Caco-2 (cell line): ENCODE results near the gene RBPJL. TPM values are rescaled to one million over a fixed set of nuclear protein-coding genes. Genes with fewer than 3 reads are reported as not detected.

Source experiments
- BruUV-seq: library from RNA; stranded (reverse); fragments of 400-500 nt; replicated peaks from 2 replicates; lab custom pipeline; 2021; lab: Mats Ljungman, UMichigan
- CTCF ChIA-PET: fragments of 300-600 bp; sonication (Branson Sonifier 250); formaldehyde crosslinking; loops from one replicate; lab custom pipeline; 2022; ENCODE audit warnings: antibody characterized with exemption; lab: Charles Lee
- POLR2A ChIA-PET: fragments of 300-600 bp; sonication (Branson Sonifier 250); formaldehyde crosslinking; loops from one replicate; lab custom pipeline; 2022; ENCODE audit warnings: antibody characterized with exemption; lab: Charles Lee
- DNase-seq, 2 experiments: peaks; one replicate each; pipeline versions ENCODE4 v3.0.0 to v3.0.0-alpha.2; 2020 to 2022
- H3K27me3 ChIP-seq: replicated peaks from 2 replicates; pipeline ENCODE4 v1.6.0; 2011; ENCODE audit warnings: low read length; ENCODE audit not compliant: control insufficient read depth, insufficient read depth
- H3K36me3 ChIP-seq: 2 replicates; pipeline ENCODE4 v1.5.1; 2011; ENCODE audit warnings: low read length; ENCODE audit not compliant: control insufficient read depth, insufficient read depth
- H3K4me1 ChIP-seq: fragments of 250-450 bp; sonication (Bioruptor Pico); 2 replicates; pipeline ENCODE4 v1.5.1; 2020; ENCODE audit warnings: mild to moderate bottlenecking
- H3K4me3 ChIP-seq: 2 replicates; pipeline ENCODE4 v1.5.1; 2011; ENCODE audit warnings: low read depth, mild to moderate bottlenecking, control low read depth, low read length
- H3K9me3 ChIP-seq: fragments of 250-450 bp; sonication (Bioruptor Pico); 2 replicates; pipeline ENCODE4 v1.5.1; 2020; ENCODE audit warnings: mild to moderate bottlenecking, moderate library complexity
- H3K27ac Mint-ChIP-seq: one replicate; pipeline ENCODE4 v1.8.0; 2022; ENCODE audit warnings: mixed read lengths; ENCODE audit not compliant: unreplicated experiment
- H3K27me3 Mint-ChIP-seq: one replicate; pipeline ENCODE4 v1.8.0; 2022; ENCODE audit warnings: mixed read lengths; ENCODE audit not compliant: insufficient read depth, unreplicated experiment
- H3K36me3 Mint-ChIP-seq: one replicate; pipeline ENCODE4 v1.8.0; 2022; ENCODE audit warnings: mild to moderate bottlenecking, mixed read lengths; ENCODE audit not compliant: insufficient read depth, unreplicated experiment
- H3K4me1 Mint-ChIP-seq: one replicate; pipeline ENCODE4 v1.8.0; 2022; ENCODE audit warnings: low read depth, mixed read lengths; ENCODE audit not compliant: unreplicated experiment
- H3K4me3 Mint-ChIP-seq: one replicate; pipeline ENCODE4 v1.8.0; 2022; ENCODE audit warnings: mild to moderate bottlenecking, moderate library complexity, mixed read lengths; ENCODE audit not compliant: unreplicated experiment
- H3K9me3 Mint-ChIP-seq: one replicate; pipeline ENCODE4 v1.8.0; 2022; ENCODE audit warnings: mixed read lengths; ENCODE audit not compliant: unreplicated experiment
- intact Hi-C: fragments of 100-400 bp; cut with micrococcal nuclease; formaldehyde crosslinking; loops from one replicate; pipeline ENCODE4 v1.10.0; 2022; ENCODE audit not compliant: unreplicated experiment
- total RNA-seq: library from RNA; stranded (reverse); gene quantifications from 2 replicates; pipeline ENCODE4 v1.2.3, GENCODE V29; 2022
- TF ChIP-seq, protein P1 (sequence below), 2 experiments: fragments of 200-600 bp in 1 of 2; IDR thresholded peaks; 1 replicate in 1 of 2; 2 replicates in 1 of 2; pipeline versions ENCODE4 v1.5.1 to v1.8.0; 2011 to 2022; ENCODE audit warnings: antibody characterized with exemption in 1 of 2, control low read depth in 1 of 2, inconsistent platforms in 1 of 2, low read depth in 1 of 2, low read length in 1 of 2, mild to moderate bottlenecking in 1 of 2, moderate library complexity in 1 of 2; ENCODE audit not compliant: insufficient read depth in 1 of 2, severe bottlenecking in 1 of 2, unreplicated experiment in 1 of 2

Gene RBPJL
- total RNA-seq, 1 experiment from 2014 or later: not detected

DNA sequence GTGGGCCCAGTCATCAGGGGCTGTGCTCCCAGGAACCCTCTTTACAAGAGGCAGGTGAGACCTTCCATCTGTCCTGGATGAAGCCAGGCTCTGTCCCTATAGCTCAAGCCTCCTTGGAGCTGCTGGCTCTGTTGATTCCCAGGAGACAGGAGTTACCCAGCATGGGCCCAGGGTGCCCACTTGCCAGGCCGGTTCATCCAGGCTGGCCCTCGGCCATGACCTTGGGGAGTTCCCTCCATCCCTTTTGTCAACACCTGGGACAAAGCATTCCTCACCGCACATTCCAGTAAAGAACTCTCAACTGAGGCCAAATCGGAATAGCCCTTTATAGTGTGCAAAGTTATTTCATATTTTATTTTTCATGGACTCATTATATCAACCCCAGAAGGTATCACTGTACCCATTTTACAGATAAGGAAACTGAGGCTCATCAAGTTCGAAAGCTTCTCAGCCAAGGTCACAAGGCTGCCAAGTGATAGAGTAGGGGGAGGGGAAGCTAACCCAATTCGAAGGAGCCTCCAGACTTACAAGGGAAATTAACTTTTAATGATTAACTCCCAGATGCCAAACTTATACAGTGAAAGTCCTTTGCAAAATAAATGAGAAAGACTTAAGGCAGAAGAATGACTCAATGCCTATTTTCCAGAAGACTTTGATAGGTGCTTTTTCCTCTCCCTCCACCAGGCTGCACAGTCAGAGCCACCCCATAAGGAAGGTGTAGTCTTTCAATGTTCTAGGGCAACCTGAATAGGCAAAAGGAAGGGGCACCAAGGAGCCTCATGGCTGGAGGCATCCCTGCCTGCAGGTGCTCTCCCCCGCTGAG, 23.1 kb downstream of the RBPJL start:
- ChIA-PET CTCF (interaction anchor here (0.7 to 1.0 kb wide), 2 partner anchors 107 to 442 kb away, joined by 3 read pairs; no protein-coding TSS in a partner anchor), POLR2A (no interaction called here)
- Mint-ChIP-seq H3K4me3 (no peak overlapping the region), H3K4me1 (peaks cover 12% of the 10 kb centered on the region), H3K36me3 (peaks cover 99% of the 10 kb centered on the region), H3K27ac (no peak overlapping the region), H3K27me3 (no peaks in the 10 kb centered on the region), H3K9me3 (no peaks in the 10 kb centered on the region)
- Histone ChIP-seq H3K4me3 (no peak overlapping the region), H3K4me1 (peaks cover 17% of the 10 kb centered on the region), H3K36me3 (peaks cover 32% of the 10 kb centered on the region), H3K27me3 (no peaks in the 10 kb centered on the region), H3K9me3 (no peaks in the 10 kb centered on the region)
- DNase-seq: no peak
- TF ChIP-seq, protein P1, sequence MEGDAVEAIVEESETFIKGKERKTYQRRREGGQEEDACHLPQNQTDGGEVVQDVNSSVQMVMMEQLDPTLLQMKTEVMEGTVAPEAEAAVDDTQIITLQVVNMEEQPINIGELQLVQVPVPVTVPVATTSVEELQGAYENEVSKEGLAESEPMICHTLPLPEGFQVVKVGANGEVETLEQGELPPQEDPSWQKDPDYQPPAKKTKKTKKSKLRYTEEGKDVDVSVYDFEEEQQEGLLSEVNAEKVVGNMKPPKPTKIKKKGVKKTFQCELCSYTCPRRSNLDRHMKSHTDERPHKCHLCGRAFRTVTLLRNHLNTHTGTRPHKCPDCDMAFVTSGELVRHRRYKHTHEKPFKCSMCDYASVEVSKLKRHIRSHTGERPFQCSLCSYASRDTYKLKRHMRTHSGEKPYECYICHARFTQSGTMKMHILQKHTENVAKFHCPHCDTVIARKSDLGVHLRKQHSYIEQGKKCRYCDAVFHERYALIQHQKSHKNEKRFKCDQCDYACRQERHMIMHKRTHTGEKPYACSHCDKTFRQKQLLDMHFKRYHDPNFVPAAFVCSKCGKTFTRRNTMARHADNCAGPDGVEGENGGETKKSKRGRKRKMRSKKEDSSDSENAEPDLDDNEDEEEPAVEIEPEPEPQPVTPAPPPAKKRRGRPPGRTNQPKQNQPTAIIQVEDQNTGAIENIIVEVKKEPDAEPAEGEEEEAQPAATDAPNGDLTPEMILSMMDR (IDR thresholded peaks at IDR 0.05; ENCODE audit: insufficient read depth in 1 of 2, low read depth in 1 of 2, low read length in 1 of 2, severe bottlenecking in 1 of 2, unreplicated experiment in 1 of 2): peak in 1 of 2 experiments; percentile 7
- BruUV-seq: no TSS peak
- intact Hi-C loops: no loop called here

DNA sequence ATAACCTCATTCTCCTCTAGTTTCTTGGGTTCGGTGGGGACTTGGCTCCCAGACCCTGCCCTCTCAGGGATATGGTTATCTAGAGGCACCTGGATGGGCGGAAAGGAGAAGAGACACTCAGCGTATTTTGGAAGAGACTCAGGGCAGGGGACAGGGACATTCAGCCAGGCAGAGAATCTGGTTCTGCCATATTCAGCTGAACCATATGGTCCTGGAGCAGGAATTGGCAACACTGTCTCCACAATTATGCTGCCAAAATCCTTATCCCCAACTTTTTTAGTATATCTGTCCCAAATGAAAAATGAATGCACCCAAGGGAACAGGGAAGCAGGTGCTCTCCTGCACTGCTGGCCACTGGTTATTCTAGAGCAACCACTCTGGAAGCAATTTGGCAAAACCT, 23.8 kb downstream of the RBPJL start:
- no TSS peak for BruUV-seq
- no peaks in the 10 kb centered on the region for H3K27me3 Mint-ChIP-seq
- Histone ChIP-seq H3K4me3 (no peak overlapping the region), H3K9me3 (no peaks in the 10 kb centered on the region), H3K36me3 (peaks cover 35% of the 10 kb centered on the region), H3K4me1 (peaks cover 13% of the 10 kb centered on the region), H3K27me3 (no peaks in the 10 kb centered on the region)
- CTCF ChIA-PET: interaction anchor here (1.3 kb wide), 1 partner anchor 441 kb away, joined by 4 read pairs; no protein-coding TSS in a partner anchor
- POLR2A ChIA-PET: no interaction called here
- TF ChIP-seq, protein P1 (IDR thresholded peaks at IDR 0.05; ENCODE audit: insufficient read depth in 1 of 2, low read depth in 1 of 2, low read length in 1 of 2, severe bottlenecking in 1 of 2, unreplicated experiment in 1 of 2): no peak
- no peak overlapping the region for H3K4me3 Mint-ChIP-seq
- no peak overlapping the region for H3K27ac Mint-ChIP-seq
- intact Hi-C loops: no loop called here
- H3K36me3 Mint-ChIP-seq: peaks cover 99% of the 10 kb centered on the region
- H3K9me3 Mint-ChIP-seq: no peaks in the 10 kb centered on the region
- peaks cover 13% of the 10 kb centered on the region for H3K4me1 Mint-ChIP-seq
- DNase-seq: no peak

DNA sequence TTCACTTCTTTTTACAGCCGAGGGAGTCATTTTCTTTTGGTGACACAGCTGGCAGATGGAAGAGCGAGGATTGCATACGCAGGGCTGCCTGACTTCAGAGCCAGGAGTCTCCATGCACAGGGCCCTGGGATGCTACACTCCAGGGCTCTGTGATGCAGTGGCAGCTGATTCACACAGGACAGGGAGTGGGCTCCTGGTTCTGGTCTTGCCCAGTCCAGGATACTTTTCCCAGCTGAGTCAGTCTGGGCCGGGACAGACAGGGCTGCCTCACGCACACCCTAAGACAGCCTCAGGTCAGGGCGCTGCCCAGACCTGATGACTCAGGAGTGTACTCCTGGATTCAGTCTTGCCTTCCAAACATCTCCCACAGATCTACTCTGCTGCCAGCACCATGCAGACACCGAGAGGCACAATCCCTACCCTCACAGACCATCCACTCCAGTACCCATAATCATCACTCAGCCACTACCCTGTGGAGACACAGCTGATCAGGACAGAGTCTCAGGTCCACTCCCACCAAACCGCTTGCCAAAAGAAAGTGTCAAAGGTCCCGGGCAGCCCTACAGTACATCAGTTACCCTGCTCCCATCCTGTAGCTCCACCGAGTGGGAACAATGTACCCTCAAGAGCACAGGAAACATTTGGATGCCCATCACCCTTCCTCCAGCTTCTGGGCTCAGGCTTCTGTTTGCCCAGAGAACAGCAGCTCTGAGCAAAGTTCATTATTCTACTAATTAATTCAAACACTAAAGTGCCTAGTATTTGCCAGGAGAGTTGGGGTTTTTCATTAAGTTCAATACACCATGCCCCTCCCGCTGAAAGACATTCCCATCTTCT, 30.1 kb downstream of the RBPJL start:
- intact Hi-C loops: no loop called here
- Mint-ChIP-seq H3K4me1 (peaks cover 61% of the 10 kb centered on the region), H3K36me3 (peaks cover 99% of the 10 kb centered on the region), H3K27me3 (no peaks in the 10 kb centered on the region), H3K9me3 (no peaks in the 10 kb centered on the region), H3K4me3 (peak overlapping the region; percentile 4), H3K27ac (peak overlapping the region; percentile 77)
- ChIA-PET CTCF (interaction anchor here (0.6 to 2.0 kb wide), 10 partner anchors 10 to 100 kb away, joined by 3 to 17 read pairs (median 6); partner anchors contain the start of gene SYS1), POLR2A (interaction anchor here (0.9 to 1.5 kb wide), 3 partner anchors 11 to 26 kb away, joined by 4 to 8 read pairs (median 6); partner anchors contain the start of genes SDC4 and SYS1)
- no peak for DNase-seq
- BruUV-seq: no TSS peak
- H3K36me3 ChIP-seq: peaks cover 20% of the 10 kb centered on the region
- no peaks in the 10 kb centered on the region for H3K27me3 ChIP-seq
- no peak overlapping the region for H3K4me3 ChIP-seq
- TF ChIP-seq, protein P1 (IDR thresholded peaks at IDR 0.05; ENCODE audit: insufficient read depth in 1 of 2, low read depth in 1 of 2, low read length in 1 of 2, severe bottlenecking in 1 of 2, unreplicated experiment in 1 of 2): no peak
- no peaks in the 10 kb centered on the region for H3K9me3 ChIP-seq
- peaks cover 58% of the 10 kb centered on the region for H3K4me1 ChIP-seq
